ENCODE results near the gene ZDHHC8. TPM values are rescaled to one million over a fixed set of nuclear protein-coding genes. Genes with fewer than 3 reads are reported as not detected.

The ZDHHC8 gene
- total RNA-seq, 1 experiment from 2014 or later: 89.3 TPM

DNA sequence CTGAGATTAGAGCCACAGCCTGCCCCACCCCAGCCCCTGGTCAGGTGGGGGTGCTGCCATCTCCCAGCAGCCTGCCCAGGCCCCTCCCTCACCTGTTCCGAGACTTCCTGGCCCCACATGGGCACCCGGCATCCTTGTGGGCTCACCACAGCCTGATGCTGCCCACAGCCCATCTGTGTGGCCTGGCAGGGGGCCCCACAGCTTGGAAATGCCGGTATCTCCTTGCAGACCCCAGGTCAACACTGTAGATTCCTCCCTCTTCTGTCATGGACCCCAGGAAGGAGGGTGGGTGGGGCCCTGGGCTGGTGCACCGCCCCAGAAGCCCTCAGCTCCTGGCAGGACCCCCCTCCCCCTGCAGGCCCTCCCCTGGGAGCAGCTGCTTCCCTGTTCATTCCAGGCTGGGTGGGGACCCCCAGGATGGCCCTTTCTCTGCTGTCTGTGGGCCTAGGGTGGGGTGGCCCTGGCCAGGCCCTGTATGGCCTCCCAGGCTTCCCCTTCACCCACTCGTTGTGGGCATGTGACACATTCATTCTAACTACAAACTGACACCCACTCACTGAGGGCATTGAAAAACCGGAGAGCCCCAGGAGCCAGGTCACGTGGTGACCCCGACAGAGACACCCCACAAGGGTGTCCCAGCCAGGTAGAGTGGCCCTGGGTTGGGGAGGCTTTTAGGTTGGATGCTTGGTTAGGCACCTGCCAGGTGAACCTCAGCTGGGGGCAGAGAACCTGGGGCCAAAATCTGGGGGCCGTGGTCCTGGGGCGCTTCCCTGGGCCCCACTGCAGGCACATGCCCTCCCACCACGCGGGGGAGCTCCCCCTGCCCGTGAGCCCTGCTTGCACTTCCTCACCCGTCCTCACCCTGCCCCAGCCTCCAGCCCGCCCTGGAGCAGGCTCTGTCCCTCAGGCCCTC is 63.3 kb downstream of the ZDHHC8 start:
- Histone ChIP-seq H3K79me2 (ENCODE audit: insufficient read depth, low read length) (no peaks in the 10 kb centered on the region), H3K9me3 (ENCODE audit: control insufficient read depth in 1 of 2, insufficient read depth in 1 of 2, low read depth in 1 of 2, low read length in 2 of 2) (no peaks in the 10 kb centered on the region), H2AFZ (ENCODE audit: low read depth, low read length, poor library complexity, severe bottlenecking) (no peak overlapping the region), H3K9me2 (ENCODE audit: insufficient read depth) (no peaks in the 10 kb centered on the region), H3K4me3 (replicated peaks in 1 of 2; ENCODE audit: low read depth in 1 of 2, low read length in 2 of 2) (no peak overlapping the region), H3K9ac (ENCODE audit: low read length) (no peak overlapping the region), H3K4me2 (ENCODE audit: low read length) (no peak overlapping the region), H4K20me1 (ENCODE audit: insufficient read depth) (no peaks in the 10 kb centered on the region), H3K27ac (ENCODE audit: low read depth, low read length) (no peak overlapping the region), H3K27me3 (ENCODE audit: insufficient read depth, low read length) (0 out of 2 replicates have a peak, but pooled peaks cover 3% of the 10 kb centered on the region), H3K4me1 (ENCODE audit: control insufficient read depth in 1 of 2, insufficient read depth in 2 of 2, low read length in 2 of 2) (no peaks in the 10 kb centered on the region), H3K36me3 (ENCODE audit: control insufficient read depth in 1 of 2, insufficient read depth in 2 of 2, low read length in 2 of 2) (no peaks in the 10 kb centered on the region)
- CTCF ChIA-PET: no interaction called here
- RAD21 ChIA-PET (ENCODE audit: low non-redundant PET in 1 of 2, low total read pairs in 2 of 2, uncharacterized antibody in 2 of 2, unreplicated experiment in 2 of 2): no interaction called here
- TF ChIP-seq JUND (IDR thresholded peaks at IDR 0.05): no peak
- no peak for TF ChIP-seq CBX3 (IDR thresholded peaks at IDR 0.05; ENCODE audit: low read depth)
- no peak for TF ChIP-seq EZH2phosphoT487 (IDR thresholded peaks at IDR 0.05; ENCODE audit: borderline replicate concordance)
- no peak for TF ChIP-seq YY1 (IDR thresholded peaks at IDR 0.05; ENCODE audit: extremely low read depth, insufficient replicate concordance, low read depth, low read length)
- no peak for TF ChIP-seq CEBPB (IDR thresholded peaks at IDR 0.05; ENCODE audit: low read depth)
- TF ChIP-seq CTCF (IDR thresholded peaks at IDR 0.05 in 2 of 3, conservative IDR thresholded peaks at IDR 0.05 in 1 of 3; ENCODE audit: borderline replicate concordance in 1 of 3, insufficient read depth in 1 of 3, low read depth in 2 of 3, low read length in 2 of 3): no peak
- no peak for TF ChIP-seq REST (IDR thresholded peaks at IDR 0.05; ENCODE audit: low read depth)
- no peak for TF ChIP-seq EGR1 (IDR thresholded peaks at IDR 0.05; ENCODE audit: low read depth)
- no peak for TF ChIP-seq SP1 (IDR thresholded peaks at IDR 0.05; ENCODE audit: low read depth)
- TF ChIP-seq, protein P1, sequence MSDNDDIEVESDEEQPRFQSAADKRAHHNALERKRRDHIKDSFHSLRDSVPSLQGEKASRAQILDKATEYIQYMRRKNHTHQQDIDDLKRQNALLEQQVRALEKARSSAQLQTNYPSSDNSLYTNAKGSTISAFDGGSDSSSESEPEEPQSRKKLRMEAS (IDR thresholded peaks at IDR 0.05): no peak
- TF ChIP-seq ZBTB33 (IDR thresholded peaks at IDR 0.05; ENCODE audit: extremely low read depth, insufficient replicate concordance, low read length): no peak
- TF ChIP-seq FOSL1 (IDR thresholded peaks at IDR 0.05; ENCODE audit: low read depth): no peak
- TF ChIP-seq EZH2 (IDR thresholded peaks at IDR 0.05): no peak
- TF ChIP-seq RAD21 (IDR thresholded peaks at IDR 0.05; ENCODE audit: low read depth): no peak
- intact Hi-C loops (cut with micrococcal nuclease): no loop called here
- no TSS peak for BruUV-seq (replicated peaks)
- POLR2A ChIA-PET: no interaction called here
- no peak for DNase-seq (ENCODE audit: low read depth, low spot score)
- no peak for ATAC-seq

Data from HCT116 (cell line).